Measurements from ENCODE around the gene ACTR2. TPM values are rescaled to one million over a fixed set of nuclear protein-coding genes. Genes with fewer than 3 reads are reported as not detected.

The ACTR2 gene
- total and polyA plus RNA-seq, 2 of the 13 experiments (the other 11 are each of a cell fraction or from before 2014, with no cell fraction given) = 51.2 to 100 TPM

DNA sequence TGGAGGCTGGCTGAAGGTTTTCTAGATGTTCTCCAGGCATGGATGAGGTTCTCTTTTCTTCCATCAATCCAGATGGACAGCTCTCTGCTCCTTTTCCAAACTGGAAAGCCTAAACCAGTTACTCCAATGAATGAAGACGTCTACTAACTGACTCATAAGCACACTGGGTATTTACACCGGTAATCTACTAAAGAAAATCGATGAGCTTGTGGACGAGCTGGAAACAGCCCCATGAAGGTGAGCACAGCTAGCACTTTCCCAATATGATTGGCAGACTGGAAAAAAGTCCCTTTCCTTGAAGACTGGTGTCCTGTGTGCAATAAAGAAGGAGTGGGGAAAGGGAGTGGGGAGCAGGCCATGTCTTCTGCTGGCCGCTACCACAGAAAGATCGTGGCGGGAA is 84.0 kb downstream of the ACTR2 start:
- intact Hi-C loops (cut with micrococcal nuclease; ENCODE audit: unreplicated experiment) = no loop called here
- CTCF ChIA-PET (ENCODE audit: low intra/inter-chr PET ratio, low total read pairs) = no interaction called here
- no peak for ATAC-seq
- Histone ChIP-seq H3K9me3 (ENCODE audit: low read length) (no peaks in the 10 kb centered on the region), H3K79me2 (ENCODE audit: insufficient read depth, low read length) (no peaks in the 10 kb centered on the region), H3K4me2 (ENCODE audit: low read depth, low read length) (no peak overlapping the region), H3K36me3 (replicated peaks in 1 of 2; ENCODE audit: control insufficient read depth in 1 of 2, insufficient read depth in 2 of 2, low read length in 2 of 2) (peaks cover 40 to 74% of the 10 kb centered on the region in 2 experiments), H3K4me1 (ENCODE audit: insufficient read depth, low read length) (no peaks in the 10 kb centered on the region), H3K4me3 (replicated peaks in 1 of 3; ENCODE audit: insufficient read depth in 1 of 3, low read depth in 2 of 3, low read length in 3 of 3) (no peak overlapping the region), H3K27ac (ENCODE audit: extremely low read length, insufficient read depth, low read length) (no peak overlapping the region), H4K20me1 (ENCODE audit: insufficient read depth, low read length) (peaks cover 4% of the 10 kb centered on the region; the same call in 1 of the 2 replicates), H3K9ac (ENCODE audit: insufficient read depth, low read depth, low read length) (no peak overlapping the region), H3K27me3 (ENCODE audit: control insufficient read depth in 1 of 2, insufficient read depth in 2 of 2, low read length in 2 of 2) (no peaks in the 10 kb centered on the region), H2AFZ (ENCODE audit: low read length) (no peak overlapping the region)
- no peak for FAIRE-seq
- WGBS (ENCODE audit: low lambda C conversion rate) = 94% methylated on average over 7 of the region's 7 CpGs
- POLR2A ChIA-PET = interaction anchor here (1.1 kb wide), 1 partner anchor 10 kb away, joined by 5 read pairs; no protein-coding TSS in a partner anchor
- no TSS peak for BruUV-seq (replicated peaks)
- in situ Hi-C loops (cut with HindIII; ENCODE audit: extremely low pct_ligation_motif_present, low pct_unique_long_range_greater_than_20kb) = no loop called here
- DNase-seq (ENCODE audit: low spot score) = no peak
- TF ChIP-seq HNRNPH1 (optimal IDR thresholded peaks at IDR 0.05; ENCODE audit: low read depth, low read length) (no peak), SUZ12 (IDR thresholded peaks at IDR 0.05; ENCODE audit: low read depth, low read length) (no peak), ADNP (CRISPR knock-in tag; IDR thresholded peaks at IDR 0.05) (no peak), NAIF1 (CRISPR knock-in tag; IDR thresholded peaks at IDR 0.05; ENCODE audit: borderline replicate concordance) (no peak), REL (CRISPR knock-in tag; conservative IDR thresholded peaks at IDR 0.05) (no peak), ZNF382 (CRISPR knock-in tag; IDR thresholded peaks at IDR 0.05; ENCODE audit: borderline replicate concordance) (no peak), CHD4 (IDR thresholded peaks at IDR 0.05; ENCODE audit: borderline replicate concordance, low read length) (no peak), PRMT3 (CRISPR knock-in tag; IDR thresholded peaks at IDR 0.05; ENCODE audit: borderline replicate concordance, low read depth) (no peak), NCOA2 (CRISPR knock-in tag; IDR thresholded peaks at IDR 0.05) (no peak)
- TF ChIP-seq, protein P1, sequence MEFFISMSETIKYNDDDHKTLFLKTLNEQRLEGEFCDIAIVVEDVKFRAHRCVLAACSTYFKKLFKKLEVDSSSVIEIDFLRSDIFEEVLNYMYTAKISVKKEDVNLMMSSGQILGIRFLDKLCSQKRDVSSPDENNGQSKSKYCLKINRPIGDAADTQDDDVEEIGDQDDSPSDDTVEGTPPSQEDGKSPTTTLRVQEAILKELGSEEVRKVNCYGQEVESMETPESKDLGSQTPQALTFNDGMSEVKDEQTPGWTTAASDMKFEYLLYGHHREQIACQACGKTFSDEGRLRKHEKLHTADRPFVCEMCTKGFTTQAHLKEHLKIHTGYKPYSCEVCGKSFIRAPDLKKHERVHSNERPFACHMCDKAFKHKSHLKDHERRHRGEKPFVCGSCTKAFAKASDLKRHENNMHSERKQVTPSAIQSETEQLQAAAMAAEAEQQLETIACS (CRISPR knock-in tag; IDR thresholded peaks at IDR 0.05) = no peak
- TF ChIP-seq, protein P2, sequence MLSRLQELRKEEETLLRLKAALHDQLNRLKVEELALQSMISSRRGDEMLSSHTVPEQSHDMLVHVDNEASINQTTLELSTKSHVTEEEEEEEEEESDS (CRISPR knock-in tag; IDR thresholded peaks at IDR 0.05; ENCODE audit: borderline replicate concordance) = no peak
- TF ChIP-seq, protein P3, sequence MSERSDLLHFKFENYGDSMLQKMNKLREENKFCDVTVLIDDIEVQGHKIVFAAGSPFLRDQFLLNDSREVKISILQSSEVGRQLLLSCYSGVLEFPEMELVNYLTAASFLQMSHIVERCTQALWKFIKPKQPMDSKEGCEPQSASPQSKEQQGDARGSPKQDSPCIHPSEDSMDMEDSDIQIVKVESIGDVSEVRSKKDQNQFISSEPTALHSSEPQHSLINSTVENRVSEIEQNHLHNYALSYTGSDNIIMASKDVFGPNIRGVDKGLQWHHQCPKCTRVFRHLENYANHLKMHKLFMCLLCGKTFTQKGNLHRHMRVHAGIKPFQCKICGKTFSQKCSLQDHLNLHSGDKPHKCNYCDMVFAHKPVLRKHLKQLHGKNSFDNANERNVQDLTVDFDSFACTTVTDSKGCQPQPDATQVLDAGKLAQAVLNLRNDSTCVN (CRISPR knock-in tag; IDR thresholded peaks at IDR 0.05; ENCODE audit: borderline replicate concordance) = no peak

All from HepG2 (cell line).